ENCODE results near the gene LYZL2.
"Not testable (repeated sequence)": the region's sequence is repeated elsewhere in the genome, so short reads cannot be mapped to it uniquely, and the experiment has no call there.

- not testable (repeated sequence) for TF ChIP-seq ZNF57 (CRISPR knock-in tag; IDR thresholded peaks at IDR 0.05); NRF1 (conservative IDR thresholded peaks at IDR 0.05 in 1 of 2, IDR thresholded peaks at IDR 0.05 in 1 of 2); GTF2F1 (IDR thresholded peaks at IDR 0.05; ENCODE audit: low read depth, low read length)
These were observed 43.7 kb upstream of the LYZL2 start for GRCh38 chr10:30673262-30673661.
